LHCN-M2 (cell line): Measurements from ENCODE around the gene KRT3. TPM values are rescaled to one million over a fixed set of nuclear protein-coding genes. Genes with fewer than 3 reads are reported as not detected.

Experiments used
- DNase-seq: peaks from one replicate; pipeline ENCODE4 v3.0.0-alpha.2; 2012; ENCODE audit warnings: low read depth
- total RNA-seq: library from RNA; depleted of rRNA; stranded (reverse); fragments of >200 nt; gene quantifications from 2 replicates; pipeline ENCODE4 v1.2.3, GENCODE V29; 2014

KRT3 gene
- total RNA-seq, 1 experiment from 2014 or later, result not detected

DNA sequence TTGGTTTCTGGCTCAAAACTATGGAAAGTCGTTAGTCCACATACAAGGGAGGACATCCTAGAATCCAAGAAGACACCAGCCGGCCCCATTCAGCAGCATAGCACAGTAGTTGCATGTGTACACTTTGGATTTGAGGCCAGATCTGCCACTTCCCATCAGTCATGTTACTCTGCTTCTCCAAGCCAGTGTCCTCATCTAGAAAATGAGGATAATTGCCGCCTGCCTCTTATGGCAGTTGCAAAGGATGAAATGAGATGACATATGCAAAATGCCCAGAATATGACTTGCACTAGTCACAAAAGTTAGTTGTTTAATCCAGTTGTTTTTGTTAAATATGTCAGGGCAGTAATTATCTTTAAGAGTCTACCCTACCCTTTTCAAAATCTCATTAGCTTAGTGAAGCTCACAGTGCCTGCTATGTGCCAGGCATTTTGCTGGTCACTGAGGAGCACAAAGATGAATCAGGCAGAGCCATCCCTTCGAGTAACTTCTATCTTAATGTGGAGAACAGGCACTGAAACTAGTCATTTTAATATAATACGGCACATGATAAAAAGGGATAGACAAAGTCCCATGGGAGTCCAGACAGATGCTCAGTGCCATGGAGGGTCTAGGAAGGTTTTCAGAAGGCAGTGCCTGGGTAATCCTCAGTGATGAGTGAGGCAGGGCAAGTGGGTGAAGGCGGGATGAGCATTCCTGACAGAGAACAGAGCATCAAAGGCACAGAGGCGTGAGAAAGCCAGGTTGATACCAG, 12.2 kb downstream of the KRT3 start:
- no peak for DNase-seq

DNA sequence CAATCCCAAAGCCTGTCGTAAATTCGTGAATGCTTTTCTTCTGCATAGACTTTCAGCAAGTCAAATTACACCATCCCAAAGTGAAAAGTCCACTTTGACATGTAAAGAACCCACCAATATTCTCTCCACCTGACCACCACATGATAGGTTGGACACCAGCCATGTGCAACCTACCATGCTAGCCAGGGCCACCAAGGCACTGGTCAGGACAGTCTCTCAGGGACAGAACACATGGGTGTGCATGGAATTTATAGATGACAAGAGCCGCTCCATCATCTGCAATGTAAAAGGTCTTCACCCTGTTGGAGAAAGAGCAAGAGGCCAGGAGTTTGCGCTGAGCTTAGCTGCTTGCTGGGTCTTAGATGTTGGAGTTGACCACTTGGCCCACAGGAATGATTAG, 13.4 kb downstream of the KRT3 start:
- no peak for DNase-seq

DNA sequence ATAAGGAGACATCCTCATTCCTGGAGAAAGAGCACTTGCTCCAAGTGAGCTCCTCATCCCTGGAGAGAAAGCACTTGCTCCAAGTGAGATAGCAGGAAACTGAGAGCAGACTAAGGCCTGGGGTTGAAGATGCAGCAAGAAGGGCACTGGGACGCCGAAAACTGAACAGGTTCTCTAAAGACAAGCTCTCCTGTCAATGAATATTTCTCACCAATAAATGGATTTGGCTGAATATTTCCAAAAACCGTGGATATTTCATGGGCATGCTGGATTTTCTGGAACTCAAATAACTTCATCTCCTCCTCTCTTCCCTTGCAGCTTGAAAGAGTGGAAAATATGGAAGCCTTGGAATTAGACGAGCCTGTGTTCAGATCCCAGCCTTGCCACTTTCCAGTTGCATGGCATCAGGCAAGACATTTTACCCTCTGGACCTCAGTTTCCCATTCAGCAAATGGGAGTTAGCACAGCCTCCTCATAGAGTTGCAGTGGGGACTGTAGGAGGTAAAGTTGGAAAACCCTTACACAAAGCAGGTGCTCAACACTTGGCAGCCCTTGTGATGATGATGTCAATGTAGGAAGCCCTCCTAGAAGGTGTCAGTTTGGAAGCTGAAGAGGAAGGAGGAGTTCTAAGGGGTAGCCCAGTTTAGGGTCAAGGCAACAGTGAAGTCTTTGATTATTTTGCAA, 14.4 kb downstream of the KRT3 start:
- no peak for DNase-seq

DNA sequence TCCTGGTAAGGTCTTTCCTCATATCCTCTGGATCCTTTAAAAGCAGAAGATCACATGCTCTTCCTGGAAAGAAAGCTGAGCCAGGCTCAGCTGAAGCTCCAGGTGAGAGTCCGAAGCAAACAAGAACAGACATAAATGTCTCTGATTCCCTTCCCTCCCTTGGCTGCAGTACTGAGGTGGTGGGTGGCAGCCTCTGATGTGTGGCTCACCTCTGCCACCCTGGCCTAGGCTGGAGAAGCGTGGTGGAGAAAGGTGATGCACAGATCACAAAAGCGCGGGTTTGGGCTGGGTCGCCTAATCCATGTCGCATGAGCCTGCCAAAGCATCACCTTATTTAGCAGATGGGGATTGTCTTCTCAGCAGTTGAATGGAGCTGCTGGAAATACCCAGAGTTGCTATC, 16.0 kb downstream of the KRT3 start:
- DNase-seq, result no peak

DNA sequence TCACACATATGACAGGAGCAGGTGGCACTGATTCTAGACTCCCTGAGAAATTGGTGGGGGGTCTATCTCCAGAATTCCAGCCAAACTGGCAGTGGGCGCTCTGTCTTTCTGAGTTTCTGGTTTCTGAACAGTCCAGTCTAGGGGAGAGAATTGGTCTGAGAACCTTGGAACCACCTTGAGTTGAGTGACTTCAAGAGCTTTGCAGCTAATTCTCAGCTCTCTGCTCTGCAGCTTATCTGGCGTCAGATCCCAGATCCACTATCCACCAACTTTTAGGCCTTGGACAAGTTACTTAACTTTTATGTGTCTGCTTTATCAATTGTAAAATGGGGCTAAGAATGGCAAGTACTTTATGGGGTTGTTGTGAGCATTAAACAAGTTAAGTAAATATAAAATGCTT, 17.1 kb downstream of the KRT3 start:
- no peak for DNase-seq

DNA sequence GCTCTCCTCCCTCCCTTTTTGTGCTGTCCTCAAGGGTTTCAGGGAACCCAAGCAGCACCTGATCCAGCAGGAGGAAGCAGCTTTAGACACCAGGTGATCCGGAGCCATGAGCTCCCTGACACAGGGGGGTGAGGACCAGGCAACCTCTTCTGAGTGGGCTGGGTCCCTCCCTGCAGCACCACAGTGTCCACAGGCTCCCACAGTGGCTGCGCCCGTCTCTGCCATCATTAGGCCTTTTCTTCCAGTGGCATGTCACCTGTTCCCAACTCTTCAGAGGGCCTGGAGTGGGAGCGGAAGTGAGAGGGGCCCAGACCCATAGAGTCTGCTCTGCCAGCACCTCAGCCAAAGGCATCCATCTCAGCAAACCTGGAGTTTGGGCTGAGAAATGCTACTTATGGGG, 18.4 kb downstream of the KRT3 start:
- DNase-seq, result no peak

DNA sequence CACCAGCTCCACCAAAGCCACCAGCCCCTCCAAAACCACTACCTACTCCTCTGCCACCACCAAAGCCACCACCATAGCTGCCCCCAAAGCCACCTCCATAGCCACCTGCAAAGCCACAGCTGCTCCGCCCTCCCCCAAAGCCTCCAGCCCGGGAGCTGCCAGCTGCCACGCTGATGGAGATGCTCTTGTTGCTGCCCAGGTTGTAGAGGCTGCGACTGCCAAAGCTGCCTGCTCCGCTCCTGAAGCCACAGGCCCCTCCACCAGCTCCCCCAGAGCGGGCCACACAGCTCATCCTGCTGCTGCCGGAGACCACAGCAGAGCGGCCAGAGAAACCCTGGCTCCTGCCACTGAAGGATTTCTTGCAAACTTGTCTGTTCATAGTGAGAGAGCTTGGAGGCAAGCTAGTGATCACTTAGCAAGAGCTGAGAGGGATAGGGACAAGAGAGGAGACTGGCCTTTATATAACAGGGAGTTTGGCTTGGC, 19.0 kb downstream of the KRT3 start, which contains the start of gene KRT76:
Gene KRT76, minus strand, starts transcription at position 433 of the 483 bp plus-strand sequence. Its CDS starts 54 bp downstream, at position 379.
- DNase-seq, result no peak

DNA sequence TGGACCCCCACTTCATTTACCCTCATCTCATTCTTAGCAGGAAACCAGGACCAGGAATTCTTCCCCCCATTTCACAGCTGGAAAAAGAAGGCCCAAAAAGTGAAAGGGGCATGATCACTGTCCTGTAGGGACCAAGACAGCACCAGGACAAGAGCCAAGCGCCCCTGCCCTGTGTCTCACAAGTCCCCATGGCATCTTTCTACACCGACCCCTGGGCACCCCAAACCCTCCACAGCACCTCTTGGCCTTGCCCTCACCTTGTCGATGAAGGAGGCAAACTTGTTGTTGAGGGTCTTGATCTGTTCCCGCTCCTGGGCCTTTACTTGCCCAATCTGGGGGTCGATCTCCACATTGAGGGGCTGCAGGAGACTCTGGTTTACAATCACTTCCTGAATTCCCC, 19.5 kb downstream of the KRT3 start:
- DNase-seq, result no peak

DNA sequence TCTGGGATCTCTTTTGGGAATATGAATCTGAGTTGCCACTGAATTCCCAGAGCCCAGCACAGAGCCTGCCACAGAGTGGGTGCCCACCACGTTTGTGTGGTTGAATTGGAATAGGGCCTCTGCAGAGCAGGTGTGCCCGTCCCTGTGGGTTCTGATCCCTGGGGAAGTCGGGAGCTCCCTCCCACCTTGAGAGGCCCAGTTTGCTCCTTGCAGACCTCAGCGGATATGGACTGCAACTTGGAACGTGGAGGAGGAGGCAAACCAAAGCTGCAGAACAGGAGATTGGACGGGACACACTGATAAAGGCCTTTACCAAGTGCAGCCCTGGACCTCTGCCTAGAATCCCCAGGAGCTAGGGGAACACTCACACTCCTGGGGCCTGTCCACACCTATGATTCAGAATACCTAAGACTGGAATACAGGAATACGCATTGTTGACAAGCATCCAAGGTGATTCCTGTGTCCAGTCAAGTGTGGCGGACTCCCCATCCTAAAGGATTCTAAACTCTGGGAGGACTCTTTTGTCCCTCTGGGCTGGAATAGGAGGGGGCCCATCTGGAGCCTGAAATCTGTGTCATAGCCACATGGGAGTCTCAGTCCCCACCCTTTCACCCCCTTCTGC, 21.2 kb downstream of the KRT3 start:
- DNase-seq, result no peak

DNA sequence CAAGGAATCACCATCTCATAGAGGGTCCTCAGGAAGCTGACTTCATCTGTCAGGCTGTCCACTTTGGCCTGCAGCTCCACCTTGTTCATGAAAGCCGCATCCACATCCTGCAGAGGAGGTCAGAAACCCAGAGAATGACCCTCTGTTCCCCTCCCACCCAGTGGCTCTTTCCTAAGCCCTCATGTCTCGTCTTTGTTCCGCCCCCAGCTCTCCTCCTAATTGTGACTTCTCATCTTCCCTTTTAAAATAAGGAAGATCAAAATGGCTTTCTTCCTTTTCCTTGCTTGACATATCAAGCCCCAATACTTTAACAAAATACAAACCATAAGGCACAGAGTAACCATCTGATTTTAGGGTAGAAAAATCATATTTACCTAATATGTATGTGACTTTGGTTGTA, 23.1 kb downstream of the KRT3 start:
- no peak for DNase-seq

DNA sequence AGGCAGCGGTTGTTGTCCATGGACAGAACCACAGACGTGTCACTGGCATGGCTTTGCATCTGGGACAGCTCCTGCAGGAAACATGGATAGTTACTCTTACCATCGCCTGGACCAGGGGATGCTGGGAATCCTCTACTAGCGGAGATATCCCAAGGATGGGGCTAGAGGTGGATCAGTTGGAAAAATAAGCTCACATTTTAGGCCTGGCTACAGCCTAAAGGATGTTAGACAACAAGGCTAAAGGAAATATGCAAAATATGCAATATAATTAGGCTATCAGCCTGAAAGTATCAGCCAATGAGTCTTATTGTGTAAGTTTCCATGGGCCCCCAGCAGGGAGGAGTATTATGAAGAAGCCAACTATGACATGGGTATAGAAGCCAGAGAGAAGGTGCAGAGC, 23.7 kb downstream of the KRT3 start:
- DNase-seq, result no peak

DNA sequence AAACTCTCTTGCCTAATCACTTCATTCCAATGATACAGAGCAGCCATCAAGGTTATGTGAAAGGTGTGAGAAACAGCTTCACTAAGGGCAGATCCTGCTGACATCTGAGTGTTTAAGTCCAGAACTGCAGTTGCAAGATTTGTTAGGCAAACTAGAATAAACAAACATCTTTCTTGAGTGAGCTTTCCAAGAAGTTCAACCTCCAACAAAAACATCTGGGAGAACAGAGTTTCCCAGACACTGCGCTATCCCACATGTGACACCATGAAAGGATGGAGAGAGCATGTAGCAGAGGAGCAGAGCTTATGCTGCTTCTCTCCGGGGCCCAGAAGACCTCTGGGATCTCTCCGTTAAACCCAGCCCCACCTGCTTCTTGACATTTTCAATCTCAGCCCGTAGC, 24.4 kb downstream of the KRT3 start:
- DNase-seq, result no peak

DNA sequence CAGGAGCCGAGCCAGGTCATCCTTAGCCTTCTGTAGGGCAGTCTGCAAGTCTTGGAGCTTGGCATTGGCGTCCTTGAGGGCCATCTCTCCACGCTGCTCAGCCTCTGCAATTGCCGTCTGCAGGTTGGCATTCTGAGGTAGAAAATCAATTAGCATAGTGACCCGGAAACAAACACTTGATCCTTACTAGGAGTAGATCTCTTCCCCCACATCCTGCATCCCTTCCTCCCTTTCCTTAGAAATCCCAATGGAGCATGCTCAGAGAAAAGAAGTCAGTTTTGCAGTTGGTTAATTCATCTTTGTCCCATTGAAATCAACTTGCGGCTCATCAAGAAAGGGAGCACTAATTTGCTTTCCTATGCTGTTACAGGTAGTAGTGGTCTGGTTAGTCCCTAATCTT, 24.8 kb downstream of the KRT3 start:
- no peak for DNase-seq

DNA sequence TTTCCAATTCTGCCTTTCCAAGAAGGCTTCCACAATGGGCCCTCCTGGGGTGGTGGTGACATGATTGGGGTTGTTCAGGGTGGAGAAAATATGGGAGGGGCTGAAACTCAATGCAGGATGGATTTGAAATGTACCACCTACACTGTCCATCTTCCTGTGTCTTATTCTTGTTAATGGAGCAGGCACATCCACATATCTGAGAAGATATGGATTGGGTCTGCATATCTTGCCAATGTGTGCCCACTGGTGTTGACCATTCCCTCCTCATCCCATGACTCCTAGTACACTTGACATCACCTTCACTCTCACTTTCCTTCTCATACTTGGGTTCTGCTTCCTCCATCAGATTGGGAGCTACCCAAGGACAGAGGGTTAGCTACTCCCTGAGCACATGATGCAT, 26.0 kb downstream of the KRT3 start:
- DNase-seq, result no peak

DNA sequence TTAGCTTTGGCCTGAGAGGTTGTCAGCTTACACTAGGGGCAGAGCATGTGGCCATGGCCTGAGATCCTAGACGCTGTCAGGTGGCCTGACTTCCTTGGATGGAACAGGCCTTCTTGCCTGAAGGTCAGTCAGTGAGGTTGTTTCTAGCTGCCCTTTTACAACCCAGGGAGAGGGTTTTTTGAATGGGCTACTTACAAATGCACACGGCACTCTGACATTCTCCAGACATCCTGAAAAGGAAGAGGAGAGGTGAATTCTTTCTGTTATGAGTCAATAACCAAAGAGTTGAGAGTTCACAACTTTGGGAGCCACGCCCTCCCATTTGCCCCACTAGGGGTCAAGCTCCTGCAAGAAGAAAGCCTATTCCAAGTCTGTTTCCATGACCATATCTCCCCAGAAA, 26.6 kb downstream of the KRT3 start:
- DNase-seq, result no peak

DNA sequence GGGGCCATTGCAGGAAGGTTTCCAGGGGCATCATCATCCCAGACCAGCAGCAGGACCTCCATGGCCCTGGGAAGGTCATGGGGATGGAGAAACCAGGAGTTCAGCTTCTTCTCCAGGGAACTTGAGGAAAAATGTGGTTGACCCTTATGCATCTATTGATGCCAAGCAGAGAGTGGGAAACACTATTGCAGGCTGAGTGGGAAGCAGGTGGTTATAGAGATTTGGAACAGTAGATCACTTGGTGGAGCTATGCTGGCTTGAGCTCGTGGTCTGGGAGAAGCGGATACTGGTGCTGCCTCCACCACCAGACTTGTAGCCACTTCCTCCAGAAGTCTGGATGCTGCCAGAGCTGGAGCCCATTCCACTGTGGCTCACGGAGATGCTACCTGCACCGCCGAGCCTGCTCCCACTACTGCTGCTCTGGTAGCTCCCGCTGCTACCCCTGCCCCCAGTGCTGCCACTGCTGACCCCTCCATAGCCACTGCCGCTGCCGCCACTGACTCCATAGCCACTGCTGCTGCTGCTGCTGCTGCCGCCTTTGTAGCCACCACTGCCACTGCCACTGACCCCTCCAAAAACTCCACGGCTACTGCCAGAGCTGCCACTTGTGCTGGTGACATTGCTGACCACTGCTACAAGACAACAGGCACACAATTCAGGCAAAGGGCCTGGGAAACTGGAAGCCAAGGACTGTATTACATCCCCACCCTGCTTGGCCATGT, 27.3 kb downstream of the KRT3 start:
- DNase-seq, result no peak

DNA sequence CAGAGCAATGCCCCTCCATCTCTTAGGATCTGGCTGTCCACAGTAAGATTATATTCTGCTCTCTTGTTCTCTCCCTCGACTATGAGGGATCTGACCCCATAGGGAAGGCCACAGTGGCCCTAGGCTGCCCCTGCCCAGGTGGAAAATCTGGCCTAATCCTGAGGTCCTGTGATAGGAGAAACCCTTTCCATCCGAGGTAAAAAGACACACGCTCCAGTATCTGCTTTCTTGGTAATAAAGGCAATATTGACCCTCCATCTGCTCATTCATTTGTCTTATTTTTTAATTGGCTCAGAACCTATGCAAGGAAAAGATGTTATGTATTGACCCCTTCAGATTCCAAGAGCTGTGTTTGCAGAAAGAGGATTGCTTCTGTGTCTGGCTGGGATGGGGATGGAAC, 28.5 kb downstream of the KRT3 start:
- DNase-seq, result no peak

DNA sequence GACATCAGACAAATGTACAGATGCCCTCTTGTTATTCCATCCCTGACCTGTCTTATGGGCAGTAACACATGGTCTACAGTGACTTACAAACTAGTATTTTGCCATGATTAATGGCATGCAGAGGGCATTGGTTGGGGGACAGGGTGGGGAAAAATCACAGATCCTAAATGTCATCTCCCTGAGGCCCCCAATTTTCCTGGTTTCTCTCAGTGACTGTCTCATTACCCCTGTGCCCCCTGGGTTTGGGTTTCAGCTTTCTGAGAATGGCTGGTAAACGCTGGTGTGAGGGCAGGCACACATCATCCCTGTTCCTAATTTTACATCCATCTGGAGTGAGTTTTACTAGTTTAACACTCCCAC, 28.9 kb downstream of the KRT3 start:
- DNase-seq, result no peak

DNA sequence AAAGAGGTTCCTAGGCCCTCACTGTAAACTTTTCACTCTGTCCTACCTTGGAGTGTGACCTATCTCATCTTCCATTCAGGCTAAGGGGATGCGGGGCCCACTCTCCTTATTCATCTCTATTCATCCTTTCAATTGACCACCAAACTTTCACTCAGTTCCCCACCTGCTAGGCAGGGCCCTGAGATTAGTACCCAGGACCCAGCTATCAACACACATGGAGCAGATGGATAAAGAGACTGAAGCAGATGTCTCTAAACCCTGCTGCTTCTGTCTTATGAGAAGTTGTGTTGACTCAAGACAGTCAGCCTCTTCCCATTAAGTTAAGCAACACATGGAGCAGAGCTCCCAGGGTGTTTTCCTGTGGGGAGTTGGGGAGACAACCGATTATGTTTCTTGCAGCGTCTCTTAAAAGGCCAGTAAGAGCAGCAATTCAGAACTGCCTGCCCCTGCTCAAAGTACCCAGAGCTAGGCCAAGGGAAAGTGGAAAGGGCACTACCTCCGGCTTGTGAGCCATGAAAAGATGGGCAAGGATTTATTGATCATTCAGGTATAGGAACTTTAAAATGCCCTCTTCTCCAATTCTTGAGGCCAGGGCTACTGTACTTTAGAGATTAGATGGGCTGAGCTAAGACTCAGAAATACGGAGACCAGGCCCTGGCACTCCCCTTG, 29.4 kb downstream of the KRT3 start:
- no peak for DNase-seq

DNA sequence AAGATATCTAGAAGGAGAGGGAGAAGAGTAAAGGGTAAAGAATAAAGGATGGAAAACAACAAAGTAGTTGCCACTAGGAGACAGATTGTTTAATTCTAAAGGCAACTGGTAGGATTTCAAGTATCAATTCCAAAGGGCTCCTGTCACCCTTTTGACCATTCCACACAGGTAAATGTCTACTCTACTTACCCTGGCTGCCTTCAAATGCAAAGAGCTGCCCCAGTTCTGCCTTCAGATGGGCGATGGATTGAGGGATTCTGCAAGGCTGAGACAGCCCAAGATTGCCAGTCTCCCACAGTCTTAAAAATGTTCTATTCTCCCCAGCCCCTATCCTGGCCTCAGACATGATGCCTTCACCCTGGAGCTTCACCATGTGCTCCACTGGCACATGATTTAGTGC, 30.2 kb downstream of the KRT3 start:
- no peak for DNase-seq

DNA sequence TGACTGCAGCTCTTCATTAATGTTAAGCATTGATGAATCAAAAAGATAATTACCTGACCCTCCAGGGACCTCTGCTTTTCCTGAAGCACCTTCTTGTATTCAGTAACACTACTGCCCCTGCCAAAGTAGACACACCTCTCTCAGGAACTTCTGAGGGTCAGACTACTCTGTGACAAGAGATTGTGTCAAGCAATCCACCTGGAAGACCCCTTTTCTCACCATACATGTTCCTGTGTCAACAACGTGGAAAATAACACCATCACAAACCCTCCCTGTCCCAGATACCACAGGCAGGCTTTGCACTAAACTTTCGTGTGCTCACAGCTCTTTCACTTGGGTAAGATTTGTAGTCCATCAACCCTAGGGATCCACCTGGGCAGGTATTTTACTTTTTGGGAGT, 31.9 kb downstream of the KRT3 start:
- no peak for DNase-seq
